Keratinocyte (primary cell): ENCODE data around the gene ANTXR2. TPM values are rescaled to one million over a fixed set of nuclear protein-coding genes. Genes with fewer than 3 reads are reported as not detected.

Experiments used
- DNase-seq: peaks from one replicate; pipeline ENCODE4 v3.0.0-alpha.2; 2011; ENCODE audit warnings: low read depth, missing footprints, low spot score
- FAIRE-seq: peaks from 2 replicates; lab custom pipeline; 2011; peaks lifted over from hg19 to GRCh38; lab: Jason Lieb, UNC
- H2AFZ ChIP-seq: 2 replicates; pipeline ENCODE4 v1.6.0; 2012; ENCODE audit warnings: low read length, control low read depth, inconsistent platforms; ENCODE audit not compliant: control insufficient read depth
- H3K27ac ChIP-seq: 2 replicates; pipeline ENCODE4 v1.5.1; 2011; ENCODE audit warnings: low read length; ENCODE audit not compliant: control insufficient read depth, insufficient read depth
- H3K27me3 ChIP-seq: 3 replicates; pipeline ENCODE4 v1.6.0; 2011; ENCODE audit warnings: low read length; ENCODE audit not compliant: control insufficient read depth, insufficient read depth; ENCODE audit errors: extremely low read depth
- H3K36me3 ChIP-seq, 2 experiments: 2 replicates in 1 of 2; 3 replicates in 1 of 2; pipeline ENCODE4 v1.5.1; 2011; ENCODE audit warnings: low read length in 2 of 2, mild to moderate bottlenecking in 1 of 2; ENCODE audit not compliant: control insufficient read depth in 2 of 2, insufficient read depth in 2 of 2; ENCODE audit errors: extremely low read depth in 1 of 2
- H3K4me1 ChIP-seq: 3 replicates; pipeline ENCODE4 v1.5.1; 2011; ENCODE audit warnings: low read length; ENCODE audit not compliant: control insufficient read depth, insufficient read depth; ENCODE audit errors: extremely low read depth
- H3K4me2 ChIP-seq: 3 replicates; pipeline ENCODE4 v1.6.0; 2011; ENCODE audit warnings: low read depth, low read length; ENCODE audit not compliant: control insufficient read depth, insufficient read depth; ENCODE audit errors: extremely low read depth
- H3K4me3 ChIP-seq, 3 experiments: fragments of 200-600 bp in 1 of 3; sonication (generic) in 1 of 3; 2 replicates in 2 of 3; 3 replicates in 1 of 3; pipeline ENCODE4 v1.5.1; 2011 to 2016; ENCODE audit warnings: low read length in 3 of 3, mild to moderate bottlenecking in 3 of 3, control low read depth in 2 of 3, inconsistent platforms in 1 of 3, low read depth in 1 of 3, mixed read lengths in 1 of 3, mixed run types in 1 of 3, moderate library complexity in 1 of 3; ENCODE audit not compliant: control insufficient read depth in 2 of 3, insufficient read depth in 2 of 3; ENCODE audit errors: extremely low read depth in 1 of 3
- H3K79me2 ChIP-seq: 2 replicates; pipeline ENCODE4 v1.6.0; 2012; ENCODE audit warnings: low read length; ENCODE audit not compliant: control insufficient read depth, insufficient read depth
- H3K9ac ChIP-seq: 3 replicates; pipeline ENCODE4 v1.6.0; 2011; ENCODE audit warnings: low read length; ENCODE audit not compliant: control insufficient read depth, insufficient read depth; ENCODE audit errors: extremely low read depth
- H3K9me1 ChIP-seq: 3 replicates; pipeline ENCODE4 v1.6.0; 2011; ENCODE audit warnings: low read length; ENCODE audit not compliant: control insufficient read depth, insufficient read depth; ENCODE audit errors: extremely low read depth
- H3K9me3 ChIP-seq: 2 replicates; pipeline ENCODE4 v1.5.1; 2012; ENCODE audit warnings: low read depth, low read length; ENCODE audit not compliant: control insufficient read depth
- H4K20me1 ChIP-seq: 3 replicates; pipeline ENCODE4 v1.6.0; 2011; ENCODE audit warnings: low read length; ENCODE audit not compliant: control insufficient read depth, insufficient read depth; ENCODE audit errors: extremely low read depth
- EZH2 ChIP-seq: IDR thresholded peaks from one replicate; pipeline ENCODE4 v1.6.1; 2012; ENCODE audit warnings: inconsistent platforms, mild to moderate bottlenecking, low read length, moderate library complexity
- dilution Hi-C: fragments of 300-500 bp; cut with MboI; formaldehyde crosslinking; loops from one replicate; pipeline ENCODE4 v1.7.0; 2020; ENCODE audit warnings: low sequenced_read_pairs; ENCODE audit not compliant: extremely low pct_ligation_motif_present
- polyA plus RNA-seq, 5 experiments: library from polyadenylated mRNA; depleted of rRNA in 3 of 5; stranded (reverse) in 3 of 5; stranded (forward) in 1 of 5; unstranded in 1 of 5; fragments of >200 nt; gene quantifications; 1 replicate in 1 of 5; 2 replicates in 3 of 5; 3 replicates in 1 of 5; pipeline versions ENCODE4 v1.2.1 to v1.2.3, GENCODE V29; 2011 to 2012; ENCODE audit warnings: missing spikeins in 2 of 5, low read depth in 1 of 5, low replicate concordance in 1 of 5
- TF ChIP-seq, protein P1 (sequence below), 3 experiments: IDR thresholded peaks in 1 of 3; conservative IDR thresholded peaks in 1 of 3; optimal IDR thresholded peaks in 1 of 3; 2 replicates in 2 of 3; 3 replicates in 1 of 3; pipeline versions ENCODE3 to v1.5.1; 2011; ENCODE audit warnings: low read length in 3 of 3, mild to moderate bottlenecking in 3 of 3, moderate library complexity in 2 of 3, control low read depth in 1 of 3, inconsistent platforms in 1 of 3; ENCODE audit not compliant: insufficient read depth in 2 of 3; ENCODE audit errors: extremely low read depth in 1 of 3

The ANTXR2 gene
- polyA plus RNA-seq, 1 donor (not counting 4 experiments of a cell fraction or from before 2014, with no cell fraction given): 89.1 TPM

DNA sequence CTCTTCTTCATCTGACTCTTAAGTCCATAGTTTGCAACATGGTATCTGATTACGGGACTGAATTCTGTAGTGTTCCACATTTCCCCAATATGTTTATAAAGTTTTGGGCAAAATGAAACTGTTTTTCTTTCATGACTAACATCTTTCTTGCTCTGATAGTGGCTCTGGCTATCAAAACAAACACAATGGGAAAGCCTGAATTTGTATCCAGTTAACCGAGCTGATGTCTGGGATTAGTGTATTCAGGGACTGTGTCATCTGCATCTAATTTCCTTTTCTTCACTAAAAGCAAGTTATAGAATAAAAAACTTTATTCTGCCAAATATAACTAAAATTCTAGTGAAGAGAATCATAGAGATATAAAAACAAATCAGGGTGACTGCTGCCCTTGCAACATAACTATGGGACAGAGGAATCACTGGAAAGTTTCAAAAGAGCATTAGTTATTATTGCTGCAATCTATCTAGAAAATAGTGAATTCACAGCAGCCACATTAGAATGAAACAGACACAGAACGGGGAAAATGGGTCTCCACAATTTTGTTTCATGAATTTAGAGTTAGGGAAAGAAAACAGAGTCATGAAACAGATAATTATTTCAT lies 61.3 kb downstream of the ANTXR2 start:
- peaks cover 54% of the 10 kb centered on the region for H3K79me2 ChIP-seq
- peaks cover 28 to 54% of the 10 kb centered on the region in 2 experiments for H3K36me3 ChIP-seq
- peaks cover 32% of the 10 kb centered on the region for H3K4me1 ChIP-seq
- FAIRE-seq: peak; percentile 13
- no peak overlapping the region for H3K27ac ChIP-seq
- H3K4me2 ChIP-seq: no peak overlapping the region
- H3K4me3 ChIP-seq: no peak overlapping the region
- H3K9me3 ChIP-seq: no peaks in the 10 kb centered on the region
- no peak overlapping the region for H3K9ac ChIP-seq
- no peaks in the 10 kb centered on the region for H4K20me1 ChIP-seq
- peaks cover under 1% of the 10 kb centered on the region for H3K9me1 ChIP-seq
- no peak overlapping the region for H2AFZ ChIP-seq
- no peaks in the 10 kb centered on the region for H3K27me3 ChIP-seq
- TF ChIP-seq EZH2: no peak
- TF ChIP-seq, protein P1, sequence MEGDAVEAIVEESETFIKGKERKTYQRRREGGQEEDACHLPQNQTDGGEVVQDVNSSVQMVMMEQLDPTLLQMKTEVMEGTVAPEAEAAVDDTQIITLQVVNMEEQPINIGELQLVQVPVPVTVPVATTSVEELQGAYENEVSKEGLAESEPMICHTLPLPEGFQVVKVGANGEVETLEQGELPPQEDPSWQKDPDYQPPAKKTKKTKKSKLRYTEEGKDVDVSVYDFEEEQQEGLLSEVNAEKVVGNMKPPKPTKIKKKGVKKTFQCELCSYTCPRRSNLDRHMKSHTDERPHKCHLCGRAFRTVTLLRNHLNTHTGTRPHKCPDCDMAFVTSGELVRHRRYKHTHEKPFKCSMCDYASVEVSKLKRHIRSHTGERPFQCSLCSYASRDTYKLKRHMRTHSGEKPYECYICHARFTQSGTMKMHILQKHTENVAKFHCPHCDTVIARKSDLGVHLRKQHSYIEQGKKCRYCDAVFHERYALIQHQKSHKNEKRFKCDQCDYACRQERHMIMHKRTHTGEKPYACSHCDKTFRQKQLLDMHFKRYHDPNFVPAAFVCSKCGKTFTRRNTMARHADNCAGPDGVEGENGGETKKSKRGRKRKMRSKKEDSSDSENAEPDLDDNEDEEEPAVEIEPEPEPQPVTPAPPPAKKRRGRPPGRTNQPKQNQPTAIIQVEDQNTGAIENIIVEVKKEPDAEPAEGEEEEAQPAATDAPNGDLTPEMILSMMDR (optimal IDR thresholded peaks at IDR 0.05 in 1 of 3, IDR thresholded peaks at IDR 0.05 in 1 of 3, conservative IDR thresholded peaks at IDR 0.05 in 1 of 3; ENCODE audit: extremely low read depth in 1 of 3, insufficient read depth in 2 of 3, low read length in 3 of 3): no peak
- dilution Hi-C loops: no loop called here
- no peak for DNase-seq

DNA sequence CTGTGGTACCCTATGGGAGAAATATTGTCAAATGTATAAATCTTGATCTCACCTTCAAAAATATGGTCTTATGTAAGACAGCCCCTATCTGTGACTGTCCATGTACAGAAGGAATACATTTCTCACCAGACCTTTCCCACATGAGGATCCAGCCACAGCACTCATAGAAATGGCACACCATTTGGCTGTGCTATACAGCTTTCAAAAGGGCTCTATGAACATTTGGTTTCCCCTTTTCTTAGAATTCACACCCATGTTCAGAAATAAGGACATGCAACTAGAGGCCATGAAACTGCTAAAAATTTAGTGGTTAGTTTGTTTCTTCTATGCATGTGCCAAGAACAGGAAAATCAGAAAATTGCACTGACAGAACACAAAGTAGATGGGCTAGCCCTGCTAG lies 62.7 kb downstream of the ANTXR2 start:
- Histone ChIP-seq H3K9me1 (no peaks in the 10 kb centered on the region), H3K9ac (no peak overlapping the region), H3K79me2 (peaks cover 53% of the 10 kb centered on the region), H4K20me1 (no peaks in the 10 kb centered on the region), H3K4me3 (no peak overlapping the region), H3K9me3 (no peaks in the 10 kb centered on the region), H3K4me1 (peaks cover 33% of the 10 kb centered on the region), H3K27ac (no peak overlapping the region), H3K27me3 (no peaks in the 10 kb centered on the region), H3K4me2 (no peak overlapping the region), H3K36me3 (peaks cover 28 to 53% of the 10 kb centered on the region in 2 experiments), H2AFZ (no peak overlapping the region)
- FAIRE-seq (peak; percentile 56), DNase-seq (no peak)
- dilution Hi-C loops: no loop called here
- TF ChIP-seq EZH2: no peak
- TF ChIP-seq, protein P1 (optimal IDR thresholded peaks at IDR 0.05 in 1 of 3, IDR thresholded peaks at IDR 0.05 in 1 of 3, conservative IDR thresholded peaks at IDR 0.05 in 1 of 3; ENCODE audit: extremely low read depth in 1 of 3, insufficient read depth in 2 of 3, low read length in 3 of 3): no peak
